ENCODE measurements around the gene ADD2. TPM values are rescaled to one million over a fixed set of nuclear protein-coding genes. Genes with fewer than 3 reads are reported as not detected.

Gene ADD2
- total RNA-seq, 1 experiment from 2014 or later, result 24.3 TPM

DNA sequence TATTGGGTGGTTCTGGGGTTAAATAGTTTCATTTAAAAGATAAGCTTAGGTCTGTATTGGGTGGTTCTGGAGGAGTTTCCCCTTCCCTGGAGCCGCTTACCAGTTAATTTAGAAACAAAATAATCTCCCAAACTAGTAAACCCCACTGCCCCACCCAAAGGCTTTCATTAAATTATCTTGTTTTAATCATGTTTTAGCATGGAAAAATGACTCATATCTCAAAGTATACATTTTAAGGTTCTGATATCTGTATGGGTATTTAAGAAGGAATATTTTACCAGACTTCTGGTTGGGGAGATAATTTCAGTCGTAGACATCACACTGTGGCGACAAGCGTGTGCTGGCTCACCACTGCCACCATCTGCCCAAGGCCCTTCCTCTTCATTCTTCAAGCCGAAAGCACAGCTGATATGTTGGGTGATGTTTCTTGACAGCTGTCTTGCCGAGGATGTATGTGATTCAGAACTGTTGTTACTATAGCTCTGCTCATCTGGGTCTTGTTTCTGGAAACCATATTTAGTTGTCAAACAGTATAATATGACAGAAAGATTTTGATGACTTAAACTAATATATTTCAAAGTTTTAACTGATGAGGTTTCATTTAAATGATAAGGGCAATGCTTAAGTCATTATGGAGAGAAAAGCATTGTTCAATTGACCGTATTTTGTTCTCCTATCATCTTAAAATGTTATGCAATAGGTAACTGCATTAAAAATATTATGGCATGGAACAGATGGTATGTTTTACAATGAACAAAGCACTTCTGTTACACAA is 17.3 kb upstream of the ADD2 start:
- peak; percentile 53 for DNase-seq (ENCODE audit: low spot score)

DNA sequence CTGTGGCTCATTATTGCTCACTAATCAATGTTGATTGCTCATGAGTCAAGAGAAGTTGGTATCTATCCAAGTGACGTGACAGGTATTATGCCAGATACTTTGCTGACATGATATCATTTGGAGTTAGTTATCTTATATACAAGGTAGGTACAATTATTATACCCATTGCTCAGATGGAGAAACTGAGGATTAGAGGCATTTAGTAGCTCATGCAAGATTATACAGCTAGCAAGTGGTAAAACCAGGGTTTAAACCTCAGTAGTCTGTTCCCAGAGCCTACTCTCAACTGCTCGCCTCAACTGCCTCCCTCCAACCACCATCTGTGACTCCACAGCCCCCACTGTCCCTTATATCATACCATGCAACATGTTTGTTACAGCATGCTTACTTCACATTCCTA is 16.3 kb upstream of the ADD2 start:
- no peak for DNase-seq (ENCODE audit: low spot score)

DNA sequence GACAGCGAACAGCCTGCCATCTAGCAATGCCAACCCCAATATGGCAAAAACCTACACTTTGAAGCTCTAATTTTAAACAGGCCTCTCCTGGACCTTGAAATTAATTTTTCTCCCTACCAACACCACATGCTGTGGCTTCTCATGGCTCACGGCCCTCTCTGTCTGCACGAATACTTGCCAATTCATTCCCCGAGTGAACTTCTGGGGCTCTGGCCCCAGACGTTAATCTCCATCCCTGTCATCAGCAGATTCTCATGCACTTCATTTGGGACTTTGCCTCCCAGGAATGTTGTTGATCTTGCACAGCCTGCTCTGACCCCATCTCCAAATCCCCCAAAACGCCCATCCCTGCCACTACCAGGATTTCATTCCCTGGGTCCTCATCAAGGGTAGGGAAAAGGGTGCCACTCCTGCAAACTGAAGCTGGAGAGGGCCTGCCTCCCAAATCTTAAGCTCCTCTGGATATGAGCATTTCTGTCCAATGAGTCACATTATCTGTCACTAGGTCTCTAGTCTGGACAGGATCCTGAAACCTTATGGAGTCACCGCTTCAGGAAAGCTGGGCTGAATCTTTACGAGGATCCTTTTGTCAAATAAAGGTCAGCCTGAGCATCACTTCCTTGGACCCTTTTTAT is 12.0 kb upstream of the ADD2 start:
- DNase-seq (ENCODE audit: low spot score), result no peak

DNA sequence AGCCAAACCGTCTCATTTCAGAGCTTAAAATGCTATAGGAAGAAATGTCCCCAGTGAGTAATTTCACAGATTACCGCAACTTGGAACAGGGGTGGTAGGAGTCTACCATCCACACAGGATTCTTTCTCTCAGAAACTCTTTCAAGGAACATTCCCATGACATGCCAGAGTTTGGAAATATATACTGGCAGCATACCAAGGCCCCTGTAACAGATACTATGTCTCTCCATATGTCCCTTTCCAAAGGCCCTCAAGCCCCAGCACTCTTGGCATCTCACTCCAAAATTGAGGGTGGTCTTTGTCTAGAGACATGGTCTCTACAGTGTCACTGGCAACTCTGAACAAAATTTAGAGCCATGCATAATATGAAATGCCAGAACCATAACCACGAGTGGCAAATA is 11.5 kb upstream of the ADD2 start:
- DNase-seq (ENCODE audit: low spot score), result no peak

DNA sequence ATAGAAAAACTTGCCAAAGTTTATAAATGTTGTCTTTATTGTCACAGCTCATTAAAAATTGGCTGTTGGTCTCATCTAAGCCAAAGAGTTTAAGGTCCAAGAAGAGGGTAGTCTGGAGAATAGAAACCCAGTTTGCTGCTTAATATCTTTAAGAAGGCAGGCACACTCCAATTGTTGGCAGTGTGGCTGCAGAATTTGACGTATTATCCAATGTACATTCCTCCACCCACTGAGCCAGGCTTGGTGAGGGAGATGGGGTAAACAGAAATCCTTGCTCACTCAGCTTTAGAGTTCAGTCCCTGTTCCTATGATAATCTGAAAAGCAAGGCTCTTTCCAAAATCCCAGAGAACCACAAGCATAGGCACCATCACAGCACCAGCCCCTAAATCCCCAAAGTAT is 10.7 kb upstream of the ADD2 start:
- DNase-seq (ENCODE audit: low spot score), result no peak

DNA sequence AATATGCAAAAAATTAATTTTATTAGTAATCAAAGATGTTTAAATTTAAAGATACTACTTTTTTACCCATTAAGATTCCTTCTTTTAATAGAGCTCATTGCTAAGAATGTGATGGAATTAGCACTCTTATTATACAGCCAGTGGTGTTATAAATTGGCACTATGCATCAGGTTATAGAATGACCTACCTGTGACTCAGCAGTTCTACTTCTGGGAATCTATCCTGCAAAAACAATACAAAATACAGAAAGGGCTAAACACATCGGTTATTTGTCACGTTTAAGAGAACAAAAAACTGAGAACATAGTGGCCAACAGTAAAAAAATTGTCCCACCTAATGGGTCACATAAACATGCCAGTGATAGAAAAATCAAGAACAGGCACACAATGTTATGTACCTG is 9.4 kb upstream of the ADD2 start:
- peak; percentile 20 for DNase-seq (ENCODE audit: low spot score)

DNA sequence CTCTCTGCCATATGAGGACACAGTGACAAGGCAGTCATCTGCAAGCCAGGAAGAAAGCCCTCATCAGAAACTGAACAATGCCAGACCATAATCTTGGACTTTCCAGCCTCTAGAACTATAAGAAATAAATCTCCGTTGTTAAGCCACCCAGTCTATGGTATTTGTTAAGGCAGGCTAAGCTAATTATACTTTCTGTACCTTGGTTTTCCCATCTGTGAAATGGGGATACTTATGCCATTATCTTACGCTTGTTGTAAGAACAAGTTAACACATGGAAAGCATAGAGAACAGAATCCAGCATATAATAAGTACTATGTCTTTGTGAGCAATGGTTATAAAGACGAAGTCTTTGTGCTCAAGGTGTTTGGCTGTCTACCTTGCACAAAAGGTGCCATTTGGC is 8.3 kb upstream of the ADD2 start:
- no peak for DNase-seq (ENCODE audit: low spot score)

DNA sequence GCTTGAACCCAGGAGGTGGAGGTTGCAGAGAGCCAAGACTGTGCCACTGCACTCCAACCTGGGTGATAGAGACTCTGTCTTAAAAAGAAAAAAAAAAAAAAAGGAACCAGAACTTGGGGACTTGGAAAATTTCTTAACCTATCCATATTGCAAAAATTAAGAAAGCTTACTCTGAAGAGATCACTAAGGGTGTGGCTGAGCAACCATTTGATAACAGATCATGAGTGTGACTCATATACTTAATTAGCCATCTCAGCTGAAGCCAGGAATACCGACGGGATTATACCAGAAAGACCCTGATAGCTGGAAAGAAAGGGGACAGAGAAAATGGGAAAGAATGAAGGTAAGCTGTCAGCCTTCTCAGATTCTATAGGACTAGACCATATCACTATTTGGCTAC is 7.1 kb upstream of the ADD2 start:
- DNase-seq (ENCODE audit: low spot score), result no peak

DNA sequence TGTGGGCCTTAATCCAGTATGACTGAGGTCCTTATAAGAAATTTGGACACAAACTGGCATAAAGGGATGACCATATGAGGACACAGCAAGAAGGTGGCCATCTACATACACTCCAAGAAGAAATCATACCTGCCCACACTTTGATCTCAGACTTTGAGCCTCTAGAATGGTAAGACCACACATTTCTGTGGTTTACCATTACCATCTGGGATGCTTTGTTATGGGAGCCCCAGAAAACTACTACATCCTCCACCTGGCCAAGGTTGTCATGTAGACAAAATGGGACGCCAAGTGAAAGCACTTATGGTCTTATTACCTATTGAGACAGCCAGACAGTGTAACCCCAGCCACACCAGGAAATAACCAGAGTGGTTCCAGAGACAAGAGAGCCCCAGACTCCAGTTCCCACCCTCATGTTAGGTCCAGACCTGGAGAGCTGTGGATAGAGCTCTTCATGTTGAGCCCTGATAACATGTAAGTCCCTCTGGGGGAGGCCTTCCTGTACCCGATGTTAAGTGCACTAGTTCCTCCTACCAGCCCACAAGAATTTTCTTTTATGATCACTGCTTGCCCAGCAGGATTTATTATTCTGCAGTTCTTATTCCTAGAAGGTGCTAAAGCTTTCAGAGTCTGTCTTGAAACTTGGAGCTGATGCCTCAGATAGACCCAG is 4.6 kb upstream of the ADD2 start:
- no peak for DNase-seq (ENCODE audit: low spot score)

DNA sequence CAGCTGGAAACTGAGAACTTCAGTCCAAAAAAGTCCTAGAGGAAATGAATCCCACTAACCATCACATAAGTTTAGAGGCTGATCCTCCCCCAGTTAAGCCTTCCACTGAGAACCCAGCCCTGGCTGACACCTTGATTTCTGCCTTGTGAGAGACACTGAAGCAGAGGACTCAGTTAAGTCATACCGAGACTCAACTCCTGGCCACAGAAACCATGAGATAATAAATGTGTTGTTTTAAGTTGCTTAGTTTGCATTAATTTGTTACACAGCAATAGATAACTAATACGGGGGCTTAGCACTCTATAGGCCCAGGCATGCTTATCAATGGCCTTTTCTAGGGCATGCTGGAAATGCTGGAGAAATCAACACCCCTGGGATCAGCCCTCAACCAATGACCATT is 3.4 kb upstream of the ADD2 start:
- no peak for DNase-seq (ENCODE audit: low spot score)

DNA sequence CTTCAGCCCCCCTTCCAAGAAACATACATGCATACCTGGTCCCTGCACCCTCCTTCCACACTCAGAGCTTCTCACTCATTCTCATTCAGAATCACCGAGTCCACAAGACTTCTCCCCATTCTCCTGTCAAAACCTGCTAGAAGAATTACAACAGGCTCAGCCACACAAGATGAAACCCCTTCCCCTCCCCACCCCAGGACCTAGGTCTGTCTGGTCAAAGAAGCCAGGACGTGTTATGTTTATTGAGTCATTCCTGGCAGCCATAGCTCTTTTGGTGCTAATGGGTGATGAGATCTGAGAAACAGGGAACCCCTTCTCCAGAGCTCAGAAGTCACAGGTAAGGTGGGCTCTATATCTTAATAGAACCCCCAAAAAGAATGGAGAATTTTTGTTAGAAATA is 1.4 kb upstream of the ADD2 start:
- DNase-seq (ENCODE audit: low spot score), result no peak

DNA sequence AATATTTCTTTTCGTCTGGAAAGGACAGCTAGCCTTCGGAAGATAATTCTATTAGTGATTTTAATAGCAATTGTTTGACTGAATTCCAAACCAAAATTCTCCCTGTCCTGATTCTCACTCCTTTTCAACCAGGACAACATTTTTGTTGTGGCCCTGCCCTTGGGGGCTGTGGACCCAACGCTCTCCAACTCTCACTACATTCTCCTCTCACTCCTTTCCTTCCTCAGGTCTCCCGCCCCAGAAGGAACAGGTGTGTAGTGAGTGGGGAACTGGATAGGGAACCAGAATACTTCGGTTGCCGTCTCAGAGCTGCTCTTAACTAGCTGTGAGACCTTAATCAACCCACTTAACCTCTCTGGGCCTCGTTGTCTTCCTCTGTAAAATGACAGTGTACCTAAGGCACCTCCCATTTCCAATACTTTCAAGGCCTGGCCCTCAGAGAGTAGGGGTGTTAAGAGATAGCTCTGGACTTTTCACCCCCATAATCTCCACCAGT is 638 bp upstream of the ADD2 start:
- no peak for DNase-seq (ENCODE audit: low spot score)

DNA sequence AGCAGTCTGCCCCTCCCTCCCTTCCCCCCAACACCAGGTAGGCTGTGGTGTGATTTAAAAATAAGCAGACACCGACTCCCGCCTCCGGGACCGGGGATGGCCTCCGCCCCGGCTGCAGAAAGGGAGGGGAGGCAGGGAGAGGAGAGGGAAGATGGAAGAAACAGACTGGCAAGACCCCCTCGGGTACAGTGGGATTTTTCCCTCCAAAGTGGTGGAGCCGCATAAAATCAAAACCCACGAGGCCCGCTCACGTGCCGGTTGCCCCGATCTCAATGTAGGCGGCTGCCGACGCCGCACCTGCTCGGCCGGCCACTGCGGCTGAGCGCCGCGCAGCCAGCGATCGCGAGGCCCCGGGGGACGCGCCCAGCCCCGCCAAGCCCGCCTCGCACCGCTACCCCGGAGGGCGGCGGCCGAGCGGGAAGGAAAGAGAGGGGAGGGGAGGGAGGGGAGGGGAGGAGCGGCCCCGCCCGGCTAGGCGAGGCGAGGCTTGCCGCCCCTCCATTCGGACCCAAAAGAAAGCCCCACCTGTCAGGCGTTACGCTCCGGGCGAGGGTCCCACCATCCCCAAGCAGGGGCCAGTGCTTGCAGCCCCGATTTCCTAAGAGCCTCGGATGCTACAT is 811 bp downstream of the ADD2 start:
- no peak for DNase-seq (ENCODE audit: low spot score)

DNA sequence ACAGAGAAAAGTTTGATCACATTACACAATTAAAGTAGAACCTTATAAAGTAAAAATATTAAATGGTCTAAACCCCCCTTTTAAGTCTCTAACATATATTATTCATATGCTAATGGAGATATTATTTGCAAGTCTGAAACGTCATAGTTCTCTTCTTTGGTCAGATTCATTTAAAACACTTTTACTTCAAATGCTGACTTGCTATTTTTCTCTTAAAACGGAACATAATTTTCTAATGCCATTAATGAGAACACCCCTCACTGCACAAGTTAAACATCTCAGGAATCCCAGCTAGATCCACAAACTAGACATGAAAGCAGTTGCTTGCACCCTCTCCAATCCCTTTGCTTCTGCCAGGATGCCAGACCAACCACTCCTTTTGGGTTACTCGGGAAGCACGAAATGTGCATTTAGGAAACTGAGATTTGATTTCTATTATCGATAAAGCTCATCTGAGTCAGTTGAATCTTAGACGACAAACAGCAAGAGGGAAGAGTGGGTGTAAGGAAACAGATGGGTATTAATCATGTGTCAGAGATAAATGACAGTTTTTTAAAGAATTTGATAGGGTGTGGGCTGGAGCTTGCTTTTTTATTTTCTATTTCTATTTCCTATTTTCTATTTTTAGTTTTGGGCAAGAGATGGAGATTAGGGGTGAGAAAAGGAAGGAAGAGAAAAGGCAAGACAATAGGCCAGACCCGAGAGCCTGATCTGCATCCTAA is 1.5 kb downstream of the ADD2 start:
- DNase-seq (ENCODE audit: low spot score), result no peak

DNA sequence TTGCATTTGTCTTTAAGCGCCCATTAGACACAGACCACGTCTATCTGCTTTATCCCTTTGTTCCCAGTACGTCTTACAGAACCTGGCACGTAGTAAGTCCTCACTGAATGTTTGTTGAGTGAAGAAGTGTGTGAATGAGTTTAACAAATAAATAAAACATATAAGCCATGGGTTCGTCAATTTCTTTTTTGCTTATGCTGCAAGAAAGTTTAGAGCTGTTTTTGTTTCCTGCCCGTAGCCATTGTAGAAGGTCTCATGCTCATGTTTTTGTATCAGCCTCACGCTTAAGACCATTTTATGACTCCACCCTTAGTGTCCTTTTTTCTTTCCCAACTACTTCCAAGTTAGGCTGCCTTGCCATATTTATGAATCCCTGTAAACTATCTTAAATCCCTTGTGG is 2.5 kb downstream of the ADD2 start:
- no peak for DNase-seq (ENCODE audit: low spot score)

DNA sequence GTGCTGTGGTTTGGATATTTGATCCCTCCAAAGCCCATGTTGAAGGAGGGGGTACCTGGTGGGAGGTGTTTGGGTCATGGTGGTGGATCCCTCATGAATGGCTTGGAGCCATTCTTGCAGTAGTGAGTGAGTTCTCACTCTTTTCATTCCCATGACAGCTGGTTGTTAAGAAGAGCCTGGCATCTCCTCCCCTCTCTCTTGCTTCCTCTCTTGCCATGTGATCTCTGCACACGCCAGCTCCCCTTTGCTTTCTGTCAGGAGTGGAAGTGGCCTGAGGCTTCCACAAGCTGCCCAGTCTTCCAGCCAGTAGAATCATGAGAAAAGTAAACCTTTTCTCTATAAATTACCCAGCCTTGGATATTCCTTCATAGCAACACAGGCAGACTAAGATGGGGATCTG is 8.6 kb downstream of the ADD2 start:
- no peak for DNase-seq (ENCODE audit: low spot score)

DNA sequence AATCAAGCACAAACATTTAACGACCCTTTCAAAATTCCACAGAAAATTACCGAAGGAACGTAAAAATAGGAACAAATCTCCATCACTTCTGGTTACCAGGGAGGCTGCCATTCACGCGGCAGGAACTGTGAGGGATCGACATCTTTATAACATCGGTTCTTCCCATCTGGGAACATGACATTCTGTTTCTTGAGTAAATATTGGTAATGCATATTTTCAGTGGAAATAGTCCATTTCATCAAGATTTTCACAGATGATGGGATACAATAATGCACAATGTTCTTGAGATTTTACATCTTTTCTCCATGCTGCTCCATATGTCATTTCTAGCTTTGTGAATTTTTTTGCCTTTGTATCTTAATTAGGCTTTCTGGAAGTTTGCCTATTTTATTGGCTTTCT is 10.0 kb downstream of the ADD2 start:
- DNase-seq (ENCODE audit: low spot score), result no peak

DNA sequence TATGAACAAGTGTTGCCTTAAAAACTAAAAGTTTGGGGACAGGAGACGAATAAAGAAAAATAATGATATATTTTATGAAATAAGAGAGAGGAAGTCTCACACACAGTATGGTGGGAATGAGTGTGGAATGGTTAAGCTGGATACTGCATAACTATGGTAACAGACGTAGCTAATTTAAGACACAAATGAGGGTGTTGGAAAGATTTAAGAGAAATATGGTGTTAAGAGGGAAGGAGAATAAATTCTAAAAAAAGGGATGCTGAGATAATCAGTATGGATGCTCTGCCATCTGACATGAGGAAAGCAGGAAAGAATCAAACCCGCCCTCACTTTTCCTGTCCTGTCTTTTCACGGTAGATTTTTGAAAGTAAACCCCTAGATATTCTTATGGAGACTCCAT is 10.6 kb downstream of the ADD2 start:
- DNase-seq (ENCODE audit: low spot score), result no peak

DNA sequence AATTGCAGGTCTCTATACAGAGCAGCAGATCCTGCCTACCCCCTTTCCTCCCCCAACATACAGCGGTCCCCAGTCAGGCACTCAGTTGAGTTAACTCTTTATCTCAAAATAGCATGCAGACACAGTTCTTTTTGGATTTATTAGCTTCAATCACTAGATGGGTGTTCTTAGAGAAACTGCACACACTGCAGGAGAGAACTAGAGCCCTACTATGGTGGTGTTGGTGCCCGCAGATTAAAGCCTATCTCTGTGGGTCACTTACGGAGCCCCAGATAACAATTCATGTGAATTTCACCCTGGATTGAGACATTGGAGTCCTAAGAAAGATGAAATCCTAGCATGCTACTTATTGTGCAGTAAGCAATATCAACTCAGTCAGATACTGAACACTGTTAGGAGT is 11.9 kb downstream of the ADD2 start:
- DNase-seq (ENCODE audit: low spot score), result no peak

DNA sequence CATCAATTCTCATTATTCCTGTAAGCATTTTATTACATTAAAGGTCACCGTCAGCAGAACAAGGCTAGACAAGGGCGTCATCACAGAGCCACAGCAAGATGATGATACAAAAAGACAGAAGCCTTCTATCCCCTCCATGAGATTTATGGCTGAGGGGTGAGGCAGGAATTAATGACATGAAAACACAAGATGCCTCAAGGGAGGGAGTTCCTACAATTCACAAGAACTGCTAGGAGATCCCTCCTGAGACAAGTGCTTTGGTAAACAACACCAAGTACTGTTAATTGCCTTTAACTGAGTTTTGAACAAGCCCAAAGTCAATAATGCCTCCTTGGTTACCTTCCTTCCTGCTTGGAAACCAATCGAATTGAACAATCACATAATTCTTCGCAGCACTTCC is 14.1 kb downstream of the ADD2 start:
- no peak for DNase-seq (ENCODE audit: low spot score)

DNA sequence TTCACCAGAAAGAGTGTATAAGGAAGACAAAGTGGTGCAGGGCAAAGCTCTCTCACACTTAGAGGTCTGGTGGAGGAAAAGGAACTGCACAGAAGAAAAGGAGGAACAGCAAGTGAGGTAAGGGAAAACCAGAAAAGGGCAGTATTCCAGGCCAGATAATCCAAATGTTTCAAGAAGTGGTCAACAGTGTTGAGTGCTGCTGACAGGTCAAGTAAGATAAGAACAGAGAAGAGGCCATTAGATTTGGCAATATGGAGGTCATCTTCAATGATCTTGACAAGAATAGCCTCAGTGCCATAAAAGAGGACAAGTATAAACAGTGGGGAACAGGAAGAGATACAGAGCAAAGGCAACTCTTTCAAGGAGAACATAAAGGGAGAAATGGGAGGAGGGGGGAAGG is 15.0 kb downstream of the ADD2 start:
- no peak for DNase-seq (ENCODE audit: low spot score)

DNA sequence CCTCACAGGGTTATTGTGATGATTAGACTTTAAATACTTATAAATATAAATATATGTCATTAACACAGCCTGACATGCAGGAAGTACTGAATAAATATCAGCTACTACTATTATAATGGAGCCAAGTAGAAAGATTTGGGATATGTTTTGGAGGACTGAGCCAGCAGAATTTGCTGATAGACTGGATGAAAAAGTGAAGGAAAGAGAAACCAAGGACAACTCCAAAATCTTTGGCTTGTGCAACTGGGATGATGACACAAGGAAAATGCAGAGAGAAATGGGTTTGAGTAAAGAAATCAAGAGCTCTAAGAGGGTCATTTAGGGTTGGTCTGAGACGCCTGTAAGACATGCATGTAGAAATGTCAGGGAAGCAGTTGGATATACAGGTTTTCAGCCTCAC is 15.6 kb downstream of the ADD2 start:
- no peak for DNase-seq (ENCODE audit: low spot score)

All from H4 (cell line).